HG02798 (cell line): ENCODE results near the gene PLCXD1.

ENCODE experiments used
- ATAC-seq: cut with Tn5 transposase; IDR thresholded peaks from one replicate; pipeline ENCODE4 v1.9.1; 2021; ENCODE audit warnings: mild to moderate bottlenecking; ENCODE audit not compliant: unreplicated experiment, poor library complexity

The PLCXD1 gene

GRCh38 chrX:332496-332860 is 51.3 kb downstream of the PLCXD1 start:
- no peak for ATAC-seq

- ATAC-seq: no peak
Observed at GRCh38 chrX:332916-333610, 51.9 kb downstream of the PLCXD1 start.

- no peak for ATAC-seq
Observed at GRCh38 chrX:333611-334311, 52.6 kb downstream of the PLCXD1 start.

DNA sequence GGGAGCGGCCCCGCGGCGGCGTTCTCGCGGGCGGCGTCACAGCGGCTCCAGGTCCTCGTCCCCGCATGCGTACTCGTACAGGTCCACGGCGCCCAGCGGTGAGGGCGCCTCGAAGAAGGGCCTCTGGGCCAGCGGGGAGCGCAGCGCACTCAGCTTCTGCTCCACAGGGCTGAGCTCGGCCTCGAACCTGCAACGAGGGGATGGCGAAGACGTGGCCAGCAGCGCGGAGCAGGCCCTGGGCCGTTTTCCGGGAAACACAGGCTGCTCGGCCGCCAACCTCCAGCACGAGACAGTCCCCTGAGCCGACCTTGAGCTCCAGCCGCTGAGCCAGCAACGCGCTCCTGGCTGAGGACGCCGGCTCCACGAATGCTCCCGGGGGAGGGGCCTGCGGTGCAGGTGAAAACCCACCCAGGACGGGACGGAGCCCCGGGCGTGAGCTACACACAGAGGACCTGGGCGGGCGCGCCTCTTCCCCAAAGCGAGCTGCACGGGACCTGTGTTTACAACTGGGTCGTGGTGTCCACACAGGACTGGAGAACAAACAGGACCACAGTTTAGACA is 53.2 kb downstream of the PLCXD1 start:
- no peak for ATAC-seq

DNA sequence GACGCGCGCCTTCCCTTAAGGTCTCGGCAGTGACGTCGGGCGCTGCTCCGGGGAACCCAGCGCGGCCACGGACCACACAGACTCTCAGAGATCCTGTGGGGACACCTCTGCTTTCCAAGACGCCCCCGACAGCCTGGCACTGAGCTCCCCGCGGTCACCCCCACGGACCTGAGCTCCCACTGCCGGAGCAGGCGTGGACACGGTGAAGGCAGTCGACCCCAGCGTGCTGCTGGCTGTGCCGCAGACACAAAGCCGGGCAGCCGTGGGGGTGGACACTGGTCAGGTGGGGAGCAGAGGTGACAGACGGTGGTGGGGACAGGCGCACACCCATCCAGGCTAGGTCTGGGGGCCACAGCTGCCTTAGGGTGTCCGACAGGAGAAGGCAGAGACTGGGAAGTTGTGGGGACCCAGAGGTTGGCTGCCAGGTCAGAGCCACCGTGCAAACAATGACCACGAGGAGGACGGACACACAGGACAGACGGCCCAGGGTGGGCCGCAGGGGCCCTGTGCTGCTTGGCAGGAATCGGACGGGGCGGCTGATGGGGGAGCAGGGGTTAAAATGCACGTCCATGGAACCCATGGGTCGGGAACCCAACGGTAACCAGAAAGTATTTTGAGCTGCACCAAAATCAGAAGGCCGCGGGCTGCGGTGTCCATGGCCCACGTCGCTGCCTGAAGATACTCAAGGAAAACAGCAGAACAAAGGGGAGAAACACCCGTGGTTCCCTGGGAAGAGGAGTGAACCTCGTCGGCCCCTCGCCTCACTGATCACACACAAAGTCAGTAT is 54.0 kb downstream of the PLCXD1 start:
- no peak for ATAC-seq

DNA sequence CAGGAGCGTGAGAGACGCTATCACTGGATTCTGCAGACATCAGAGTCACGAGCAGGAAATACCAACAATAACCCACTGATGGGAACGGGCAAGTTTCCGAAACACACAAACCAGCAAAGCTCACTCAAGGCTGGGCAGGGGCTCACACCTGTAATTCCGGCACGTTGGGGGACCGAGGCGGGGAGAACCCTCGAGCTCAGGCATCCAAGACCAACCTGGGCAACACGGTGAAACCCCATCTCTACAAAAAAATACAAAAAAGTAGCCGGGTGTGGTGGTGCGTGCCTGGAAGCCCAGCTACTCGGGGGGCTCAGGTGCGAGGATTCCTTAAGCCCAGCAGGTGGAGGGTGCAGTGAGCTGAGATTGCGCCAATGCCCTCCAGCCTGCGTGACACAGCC is 54.6 kb downstream of the PLCXD1 start:
- no peak for ATAC-seq

- no peak for ATAC-seq
Observed at GRCh38 chrX:336227-336626, 55.0 kb downstream of the PLCXD1 start.

GRCh38 chrX:337331-337831 is 56.2 kb downstream of the PLCXD1 start:
- no peak for ATAC-seq

- no peak for ATAC-seq
Observed at GRCh38 chrX:338281-338835, 57.2 kb downstream of the PLCXD1 start.

DNA sequence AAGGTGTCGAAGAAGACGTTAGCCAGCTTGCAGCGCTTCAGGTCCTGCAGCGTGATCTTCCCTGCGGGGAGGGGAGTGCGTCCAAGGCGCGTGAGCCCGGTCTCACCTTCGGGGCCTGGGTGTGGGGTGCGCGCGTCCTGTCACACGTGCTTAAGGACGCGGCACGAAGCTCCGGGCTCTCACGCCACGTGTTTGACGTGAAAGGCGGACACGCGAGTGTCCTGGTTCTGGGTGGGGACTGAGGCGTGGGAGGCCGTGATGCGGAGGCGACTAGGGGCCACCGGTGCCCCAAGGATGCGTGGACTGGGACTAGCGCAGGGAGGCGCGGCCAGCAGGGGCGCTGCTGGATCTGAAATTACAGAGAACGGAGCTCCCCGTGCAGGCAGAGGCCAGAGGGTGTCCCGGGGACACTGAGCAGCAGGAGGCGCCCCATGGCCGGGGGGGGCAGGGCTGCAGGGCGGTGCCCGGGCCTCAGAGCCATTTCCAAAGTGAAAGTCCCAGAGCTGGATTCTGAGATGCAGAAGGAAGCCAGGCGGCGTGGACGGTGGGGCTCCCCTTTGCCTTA is 57.7 kb downstream of the PLCXD1 start:
- no peak for ATAC-seq

DNA sequence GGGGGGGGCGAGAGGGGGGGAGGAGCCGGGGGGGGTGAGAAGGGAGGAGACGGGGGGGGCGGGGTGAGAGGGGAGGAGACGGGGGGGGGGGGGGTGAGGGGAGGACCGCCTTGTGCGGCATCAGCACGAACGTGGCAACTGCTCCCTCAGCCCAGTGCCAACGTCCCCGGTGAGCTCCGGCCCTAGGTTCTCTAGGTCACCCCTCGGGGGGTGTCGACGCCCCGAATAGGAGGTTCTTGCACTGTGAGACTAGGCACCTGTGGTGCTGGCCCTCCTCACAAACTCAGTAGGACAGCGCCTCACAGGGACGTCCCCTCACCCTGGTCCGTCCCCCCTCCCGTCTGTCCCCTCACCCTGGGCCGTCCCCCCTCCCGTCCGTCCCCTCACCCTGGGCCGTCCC is 58.9 kb downstream of the PLCXD1 start:
- ATAC-seq: no peak

- ATAC-seq: no peak
Observed at GRCh38 chrX:340641-341423, 59.7 kb downstream of the PLCXD1 start.

DNA sequence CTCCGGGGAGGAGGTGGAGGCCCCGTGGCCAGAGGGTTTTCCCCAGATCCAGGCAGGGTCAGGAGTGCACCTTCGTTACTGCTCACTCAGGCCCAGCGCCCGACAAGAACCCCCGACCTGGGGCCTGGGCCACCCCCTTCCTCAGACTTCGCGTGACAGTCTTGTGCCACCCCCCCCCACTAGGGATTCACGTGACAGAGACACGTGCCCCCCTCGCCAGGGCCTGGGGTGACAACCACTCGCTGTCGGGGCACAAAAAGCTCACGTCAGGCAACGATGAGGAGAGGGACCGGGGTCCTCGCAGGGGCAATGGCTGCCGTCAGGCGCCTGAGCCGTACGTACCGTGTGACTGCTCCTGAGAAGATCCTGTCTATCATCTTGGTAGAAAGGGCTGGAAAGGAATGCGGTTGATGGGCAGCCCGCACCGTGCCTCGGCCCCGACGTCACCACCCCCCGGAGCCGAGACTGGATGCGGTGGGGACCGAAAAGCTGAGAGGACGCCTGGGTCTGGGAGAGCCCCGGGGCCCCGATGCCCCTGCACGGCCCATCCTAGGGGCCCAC is 60.4 kb downstream of the PLCXD1 start:
- no peak for ATAC-seq

DNA sequence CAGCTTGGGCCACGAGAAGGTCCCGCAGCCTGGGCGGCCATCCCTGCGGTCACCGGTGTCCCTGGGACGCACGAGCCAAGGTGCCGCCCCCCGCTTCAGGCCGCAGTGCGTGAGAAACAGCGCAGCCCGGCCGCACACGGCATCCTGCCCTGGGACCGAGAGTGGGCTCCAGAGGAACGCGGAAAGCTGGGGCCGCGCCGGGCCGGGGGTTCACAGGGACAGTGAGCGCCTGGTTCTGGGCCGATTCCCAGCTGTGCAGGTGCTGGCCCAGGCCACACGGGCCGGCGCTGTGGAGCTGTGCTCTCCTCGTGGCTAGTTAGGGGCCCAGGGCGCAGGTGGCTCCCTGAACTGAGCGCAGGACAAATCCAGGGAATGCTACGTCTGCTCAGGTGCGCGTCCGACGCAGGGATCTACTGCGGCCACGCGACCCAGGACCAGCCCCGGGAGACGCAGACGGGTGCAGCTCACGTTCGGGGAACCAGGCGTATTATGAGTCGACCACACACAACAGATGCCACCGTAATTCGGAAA is 63.3 kb downstream of the PLCXD1 start:
- ATAC-seq: no peak

- no peak for ATAC-seq
Observed at GRCh38 chrX:345020-345925, 64.1 kb downstream of the PLCXD1 start.

DNA sequence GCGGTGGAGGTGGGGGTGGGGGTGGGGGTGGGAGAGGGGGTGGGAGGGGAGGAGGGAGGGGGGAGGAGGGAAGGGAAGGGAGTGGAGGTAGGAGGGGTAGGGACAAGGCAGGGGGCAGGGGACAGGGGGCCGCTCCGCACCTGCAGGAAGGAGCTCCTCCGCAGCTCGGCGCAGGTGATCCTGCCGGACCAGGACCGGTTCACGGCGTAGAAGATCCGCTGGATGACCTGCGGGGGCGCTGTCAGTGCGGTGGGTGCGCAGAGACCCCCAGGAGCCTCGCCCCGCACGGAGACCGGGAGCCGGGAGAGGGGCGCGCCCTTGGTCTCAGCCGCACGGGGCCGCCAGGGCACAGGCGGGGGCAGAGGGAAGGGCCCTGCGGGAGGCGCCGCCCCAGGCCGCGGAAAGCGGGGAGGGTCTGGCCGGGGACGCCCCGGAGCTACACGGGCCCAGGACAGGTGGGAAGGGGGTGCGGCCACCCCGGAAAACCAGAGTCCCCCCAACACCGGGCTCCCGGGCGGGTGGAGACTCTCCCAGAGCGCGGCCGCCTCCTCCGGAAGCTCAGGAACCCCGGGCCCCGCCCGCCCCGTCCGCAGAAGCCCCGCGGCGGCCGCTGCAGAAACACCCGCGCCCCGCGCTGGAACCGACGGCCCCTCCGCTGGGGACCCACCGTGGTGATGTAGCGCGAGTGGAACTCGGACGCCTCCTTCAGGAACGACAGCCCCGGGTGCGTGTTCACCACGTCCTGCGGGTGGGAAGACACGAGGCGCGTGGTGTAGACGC is 65.0 kb downstream of the PLCXD1 start:
- ATAC-seq: no peak
